ENCODE results near the gene PLEKHH1.

GRCh38 chr14:67557656-67558055 is 24.6 kb downstream of the PLEKHH1 start:
- TF ChIP-seq CTCF (IDR thresholded peaks at IDR 0.05; ENCODE audit: insufficient read depth, low read depth, low read length) = no peak
- TF ChIP-seq EZH2 (IDR thresholded peaks at IDR 0.05; ENCODE audit: insufficient read depth, low read length) = no peak
